NCI-H146 treated with DMSO at 0.1 percent for 48 hours (cell line): ENCODE data around the gene TBX3.

Experiments
- DNase-seq: peaks from one replicate; lab custom pipeline; 2025; ENCODE audit not compliant: unreplicated experiment; lab: John Stamatoyannopoulos, UW

The TBX3 gene

DNA sequence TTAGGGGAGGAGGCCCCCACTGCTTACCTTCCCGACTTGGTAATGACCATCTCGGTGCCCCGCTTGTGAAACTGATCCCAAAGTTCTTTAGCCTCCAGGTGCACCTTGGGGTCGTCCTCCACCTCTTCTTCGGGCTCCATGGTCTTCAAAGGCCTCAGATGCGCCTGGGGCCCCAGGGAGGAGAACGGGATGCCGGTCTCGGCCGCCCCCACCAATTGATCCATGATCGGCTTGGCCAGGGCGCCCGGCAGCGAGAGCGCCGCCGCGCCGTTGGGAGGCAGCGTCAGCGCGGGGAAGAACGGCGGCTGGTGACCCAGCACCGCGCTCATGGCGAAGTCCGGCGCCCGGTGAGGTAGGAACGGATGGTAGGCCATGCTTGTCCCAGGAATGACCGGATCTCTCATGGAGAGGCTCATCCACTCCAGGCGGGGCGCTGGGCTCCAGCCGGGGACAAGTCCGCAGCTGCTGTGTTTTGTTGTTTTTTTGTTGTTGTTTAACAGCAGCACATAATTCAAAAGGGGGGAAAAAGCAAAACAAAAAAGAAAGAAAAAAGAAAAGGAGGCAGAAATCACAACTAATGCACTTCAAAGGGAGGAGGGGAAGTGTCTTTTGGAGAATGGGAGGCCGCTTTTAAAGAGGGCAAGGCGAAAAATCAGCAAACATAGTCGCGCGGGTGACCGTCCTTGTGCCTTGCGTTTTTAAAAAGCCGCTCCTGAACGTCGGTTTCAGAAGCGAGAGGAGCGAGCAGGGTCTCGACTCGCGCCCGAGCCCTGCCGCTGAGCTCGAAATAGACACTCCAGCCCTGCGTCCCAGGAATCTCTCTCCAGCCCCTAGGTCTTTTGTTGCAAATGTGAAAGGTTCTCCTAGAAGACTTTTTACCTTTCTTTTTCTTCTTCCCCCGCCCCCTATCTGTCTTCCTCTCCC lies 928 bp downstream of the TBX3 start:
- no peak for DNase-seq

DNA sequence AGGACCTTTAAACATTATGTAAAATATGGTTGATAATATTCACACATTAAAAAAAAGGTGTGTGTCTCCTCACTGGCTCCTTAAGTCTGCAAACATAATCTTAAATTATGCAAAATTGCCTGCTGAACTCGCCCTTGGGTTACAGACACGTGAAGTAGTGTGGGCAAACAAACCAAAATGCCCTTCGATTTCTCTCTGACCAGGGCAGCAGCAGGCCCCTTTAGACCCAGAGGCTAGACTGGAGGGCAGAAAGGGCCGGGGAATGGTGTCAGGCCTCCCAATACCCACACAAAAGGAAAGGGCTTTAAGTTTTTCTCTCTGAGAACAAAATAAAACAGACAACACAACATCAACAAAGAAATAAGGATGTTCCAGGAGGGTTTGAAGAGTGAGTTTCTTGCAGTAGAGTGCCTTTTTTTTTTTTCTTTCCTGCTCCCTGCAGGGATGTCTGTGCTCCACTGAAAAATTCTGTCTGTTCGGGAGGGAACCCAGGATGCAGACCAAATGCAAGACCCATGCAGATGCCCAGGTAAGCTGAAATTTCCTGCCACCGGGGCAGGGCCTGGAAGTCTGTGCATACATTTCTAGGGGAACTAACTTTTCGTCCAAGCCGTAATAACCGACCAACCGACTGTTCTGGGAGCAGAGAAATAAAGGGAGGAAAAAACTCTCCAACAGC lies 1.7 kb downstream of the TBX3 start:
- DNase-seq = no peak

DNA sequence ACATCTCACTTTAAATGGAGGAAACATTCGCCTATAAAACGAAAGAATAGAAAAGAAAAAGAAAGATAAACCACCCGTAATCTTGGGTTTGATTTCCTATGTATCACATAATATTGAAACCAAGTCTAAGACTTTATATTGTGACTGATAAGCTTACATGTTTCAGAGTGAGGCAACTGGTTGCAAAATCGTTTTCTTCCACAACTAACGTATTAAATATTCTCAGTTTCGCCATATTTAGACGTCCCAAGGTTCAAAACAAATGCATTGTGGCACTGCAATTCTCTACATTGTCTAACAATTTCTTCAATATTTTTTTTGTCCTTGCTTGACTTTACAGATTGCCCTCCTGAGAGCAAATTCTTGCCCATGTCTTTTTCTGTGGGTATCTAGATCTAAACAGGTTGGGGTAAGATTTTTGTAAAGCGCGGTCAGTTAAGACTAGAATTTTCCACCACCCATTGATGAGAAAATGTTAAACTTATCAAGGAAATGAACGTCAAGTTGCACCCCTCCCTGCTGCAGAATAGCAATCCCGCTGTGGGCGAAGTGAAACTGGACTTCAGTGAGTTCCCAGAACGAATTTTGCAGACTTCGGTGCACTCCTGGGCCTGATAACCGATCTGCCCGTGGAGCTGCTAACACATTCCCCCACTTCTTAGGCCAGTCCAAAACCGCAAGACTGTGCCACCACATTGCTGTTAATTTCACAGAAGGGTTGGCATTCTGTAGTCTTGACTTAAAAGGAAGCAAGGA lies 2.7 kb downstream of the TBX3 start:
- no peak for DNase-seq

DNA sequence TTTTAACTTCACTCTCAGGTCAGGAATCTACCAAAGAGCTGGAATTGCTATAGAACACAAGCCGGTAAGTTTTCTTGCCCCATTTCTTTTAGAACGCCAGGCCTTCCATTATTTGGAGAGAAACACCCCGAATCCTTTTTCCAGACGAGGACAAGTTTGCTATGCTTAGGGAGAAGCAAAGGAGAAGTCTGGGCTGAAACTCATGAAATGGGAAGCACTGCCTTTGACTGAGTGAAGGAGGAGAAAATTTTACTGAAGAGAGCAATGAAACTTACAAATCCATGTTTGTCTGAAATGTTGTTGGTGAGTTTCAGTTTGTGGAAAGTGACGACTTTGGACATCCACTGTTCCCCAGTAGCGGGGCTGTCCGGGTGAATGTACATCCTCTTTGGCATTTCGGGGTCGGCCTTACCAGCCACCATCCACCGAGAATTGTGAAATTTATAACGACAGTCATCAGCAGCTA lies 3.3 kb downstream of the TBX3 start:
- DNase-seq = no peak

DNA sequence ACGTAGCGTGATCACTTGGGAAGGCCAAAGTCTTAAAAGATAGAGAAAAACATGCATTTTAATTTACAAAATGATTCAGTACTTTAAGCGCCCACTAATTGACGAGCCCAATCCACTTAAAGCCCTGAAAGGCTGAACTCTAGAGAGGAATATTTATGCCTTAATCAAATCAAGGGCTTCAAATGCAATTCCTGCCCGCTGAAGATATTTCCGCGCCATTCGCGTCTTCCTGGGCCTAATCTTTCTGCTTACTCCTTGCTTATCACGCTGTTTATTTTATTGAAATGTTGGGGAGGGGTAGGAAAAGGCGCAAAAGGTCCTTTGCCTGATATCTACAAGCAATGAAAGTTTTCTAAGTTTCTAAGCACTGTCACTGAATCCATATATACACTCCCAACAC lies 4.0 kb downstream of the TBX3 start:
- DNase-seq = no peak

DNA sequence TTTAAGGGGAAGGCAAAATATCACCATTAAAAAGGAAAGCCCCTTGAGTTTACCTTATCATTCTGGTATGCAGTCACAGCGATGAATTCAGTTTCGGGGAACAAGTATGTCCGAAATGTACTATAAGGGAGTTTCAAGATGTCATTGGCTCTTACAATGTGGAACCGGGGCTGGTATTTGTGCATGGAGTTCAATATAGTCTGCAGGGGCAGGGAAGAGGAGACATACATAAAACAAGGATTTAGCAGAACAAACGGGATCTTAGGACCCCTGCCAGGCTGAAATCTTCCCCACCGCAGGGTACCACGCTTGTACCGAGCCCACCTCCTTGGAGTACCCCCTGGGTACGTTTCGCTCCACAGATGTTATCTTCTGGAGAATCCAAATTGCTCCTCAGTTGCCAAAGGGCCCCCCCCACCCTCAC lies 4.5 kb downstream of the TBX3 start:
- no peak for DNase-seq

DNA sequence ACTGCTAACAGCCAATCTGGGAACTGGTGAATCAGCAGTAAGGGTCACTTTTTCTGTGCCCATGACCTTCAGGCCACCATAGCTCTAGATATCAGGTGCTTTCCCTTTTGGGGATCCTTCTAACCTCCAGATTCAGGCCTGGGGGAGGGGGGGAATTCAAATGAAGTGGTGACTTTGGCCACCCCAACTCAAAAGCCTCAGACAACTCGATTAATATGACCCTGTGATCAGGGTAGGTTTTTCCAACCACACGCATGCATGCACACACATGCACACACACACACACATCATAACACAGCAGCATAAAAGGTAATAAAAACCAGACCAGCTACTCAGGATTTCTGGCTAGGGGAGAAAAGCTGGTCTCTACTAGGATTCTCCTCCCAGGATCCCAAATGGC lies 5.3 kb downstream of the TBX3 start:
- no peak for DNase-seq

DNA sequence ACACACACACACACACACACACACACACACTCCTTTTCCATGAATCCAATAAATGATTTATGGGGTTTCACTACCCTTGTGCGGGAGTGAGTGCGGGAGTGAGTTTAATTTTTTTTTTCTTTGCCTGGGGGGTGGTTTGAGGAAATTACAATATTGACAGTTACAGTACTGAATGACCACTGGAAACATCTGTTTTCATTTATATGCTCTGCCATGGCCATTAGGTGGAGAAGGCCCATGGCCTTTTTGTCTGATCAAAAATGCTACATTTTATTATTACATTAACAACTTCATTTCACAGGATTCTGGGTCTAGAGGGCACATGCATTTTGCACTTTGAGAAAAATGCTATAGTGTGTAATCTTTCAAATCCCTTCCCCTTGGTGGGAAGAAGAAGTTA lies 5.9 kb downstream of the TBX3 start:
- no peak for DNase-seq

DNA sequence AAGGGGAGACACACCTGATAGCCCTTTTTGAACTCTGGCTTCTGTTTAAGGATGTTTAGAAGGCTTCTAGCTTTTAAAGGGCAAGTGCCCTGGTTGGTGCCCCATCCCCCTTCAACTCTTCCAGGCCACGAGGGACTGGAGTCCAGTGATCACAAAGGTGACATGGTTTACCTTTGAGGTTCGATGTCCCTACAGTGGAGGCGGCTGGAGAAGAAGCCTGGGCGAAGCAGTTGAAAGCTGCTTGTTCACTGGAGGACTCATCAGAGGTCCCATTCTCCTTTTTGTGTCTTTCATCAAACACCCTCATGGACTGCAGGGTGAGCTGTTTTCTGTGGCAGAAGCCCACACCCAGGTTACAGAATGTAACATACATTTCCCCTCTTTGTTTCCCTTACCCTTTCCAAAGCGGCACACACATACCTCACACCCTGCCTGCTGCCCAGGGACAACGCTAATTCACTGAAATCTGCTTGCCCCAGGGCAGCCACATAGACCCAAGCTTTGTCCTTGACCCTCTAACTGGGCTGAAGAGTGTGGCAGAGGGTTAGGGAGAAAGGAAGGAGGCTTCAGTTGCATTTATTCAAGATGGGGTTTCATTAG lies 7.7 kb downstream of the TBX3 start:
- no peak for DNase-seq

DNA sequence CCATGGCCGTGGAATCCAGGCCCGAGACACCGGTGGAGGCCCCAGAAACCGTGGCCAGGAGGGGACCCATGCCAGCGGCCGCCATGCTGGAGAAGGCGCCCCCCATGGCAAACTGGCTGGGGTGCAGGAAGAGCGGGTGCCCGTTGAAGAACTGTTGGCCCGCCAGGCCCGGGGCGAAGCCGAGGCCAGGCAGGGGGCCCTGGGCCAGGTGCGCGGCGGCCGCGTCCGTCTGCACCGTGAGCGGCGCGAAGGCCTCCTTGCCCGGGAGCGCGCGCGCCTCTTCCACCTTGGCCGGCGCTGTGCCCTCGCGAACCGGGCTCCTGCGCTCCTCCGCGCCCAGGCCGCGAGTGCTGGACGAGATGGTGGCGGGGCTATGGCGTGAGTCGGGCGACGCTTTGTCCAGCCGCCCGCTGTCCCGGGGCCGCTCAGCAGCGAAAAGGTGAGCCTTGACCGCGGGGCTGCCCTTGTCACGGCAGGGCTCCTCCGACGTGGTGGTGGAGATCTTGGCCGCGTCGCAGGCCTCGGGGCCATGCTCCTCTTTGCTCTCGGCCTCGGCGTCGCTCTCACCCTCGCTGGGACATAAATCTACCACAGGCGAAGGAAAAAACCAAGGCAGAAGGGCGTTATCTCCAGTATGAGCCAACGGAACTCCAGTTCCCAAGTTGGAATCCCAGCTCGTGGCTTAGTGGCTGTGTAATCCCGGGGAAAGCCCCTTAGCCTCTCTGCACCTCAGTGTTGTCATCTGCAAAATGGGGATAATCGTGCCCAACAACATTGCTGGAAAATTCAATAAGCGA lies 9.5 kb downstream of the TBX3 start:
- DNase-seq = no peak

DNA sequence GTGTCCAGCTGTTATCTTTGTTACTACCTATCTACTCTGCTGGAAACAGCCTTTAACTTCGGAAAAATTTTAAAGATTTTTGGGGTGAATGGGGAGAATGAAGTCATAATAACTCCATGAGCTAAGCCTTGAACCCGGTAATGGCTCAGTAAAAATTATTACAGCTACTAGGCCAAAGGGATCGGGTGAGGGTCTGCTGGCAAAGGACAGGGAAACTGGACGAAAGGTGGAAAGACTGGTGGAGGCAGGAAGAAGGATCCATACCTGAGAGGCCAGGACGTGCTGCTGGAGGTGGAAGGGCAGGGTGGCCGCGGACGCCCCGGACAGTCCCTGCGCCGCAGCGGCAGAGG lies 10.1 kb downstream of the TBX3 start:
- DNase-seq = no peak

DNA sequence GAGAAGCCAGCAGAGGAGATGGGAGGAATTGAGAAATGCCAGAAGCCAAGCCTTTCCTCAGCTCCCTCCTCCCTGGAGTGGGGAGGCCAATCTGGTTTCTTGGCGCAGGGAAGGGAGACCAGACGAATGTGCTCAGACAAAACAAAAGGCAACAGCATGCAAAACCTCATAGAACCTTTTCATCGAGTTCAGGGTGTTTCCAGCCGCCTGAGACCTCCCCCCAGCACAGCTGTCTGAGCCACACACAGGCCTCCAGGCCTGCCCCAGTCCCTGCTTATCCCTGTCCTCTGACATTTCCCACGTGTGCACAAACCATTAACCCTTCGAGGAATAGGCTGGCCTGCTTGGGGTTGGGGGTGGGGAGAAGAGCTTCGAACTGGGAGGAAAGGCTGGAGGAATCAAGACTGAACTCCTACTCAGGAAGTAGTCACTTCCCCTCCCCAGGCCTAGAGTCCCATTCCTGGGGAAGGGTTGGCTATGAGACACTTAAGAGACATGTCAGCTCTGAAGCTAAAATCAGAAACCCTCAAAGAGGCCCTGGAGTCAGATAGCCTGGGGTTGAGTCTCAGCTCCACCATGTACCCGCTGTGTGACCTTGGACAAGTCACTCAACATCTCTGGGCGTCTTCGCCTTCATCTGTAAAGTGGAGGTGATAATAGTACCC lies 10.7 kb downstream of the TBX3 start:
- DNase-seq = no peak

DNA sequence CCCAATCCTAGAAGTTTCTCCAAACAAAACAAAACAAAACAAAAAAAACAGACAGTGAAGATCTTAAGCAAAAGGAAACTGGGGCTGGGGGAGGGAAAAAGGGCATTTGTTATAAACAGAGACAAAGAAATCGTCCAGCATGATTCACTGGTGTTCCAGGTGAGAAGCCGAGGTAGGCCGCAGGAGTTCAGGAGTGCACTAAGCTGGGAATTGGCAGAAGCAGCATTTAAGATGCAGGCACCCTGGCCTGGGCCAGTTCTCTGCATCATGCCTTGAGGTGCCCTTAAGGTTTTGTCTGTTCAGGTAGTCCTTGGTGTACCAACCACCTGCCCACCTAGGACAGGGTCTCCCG lies 11.2 kb downstream of the TBX3 start:
- DNase-seq = no peak

DNA sequence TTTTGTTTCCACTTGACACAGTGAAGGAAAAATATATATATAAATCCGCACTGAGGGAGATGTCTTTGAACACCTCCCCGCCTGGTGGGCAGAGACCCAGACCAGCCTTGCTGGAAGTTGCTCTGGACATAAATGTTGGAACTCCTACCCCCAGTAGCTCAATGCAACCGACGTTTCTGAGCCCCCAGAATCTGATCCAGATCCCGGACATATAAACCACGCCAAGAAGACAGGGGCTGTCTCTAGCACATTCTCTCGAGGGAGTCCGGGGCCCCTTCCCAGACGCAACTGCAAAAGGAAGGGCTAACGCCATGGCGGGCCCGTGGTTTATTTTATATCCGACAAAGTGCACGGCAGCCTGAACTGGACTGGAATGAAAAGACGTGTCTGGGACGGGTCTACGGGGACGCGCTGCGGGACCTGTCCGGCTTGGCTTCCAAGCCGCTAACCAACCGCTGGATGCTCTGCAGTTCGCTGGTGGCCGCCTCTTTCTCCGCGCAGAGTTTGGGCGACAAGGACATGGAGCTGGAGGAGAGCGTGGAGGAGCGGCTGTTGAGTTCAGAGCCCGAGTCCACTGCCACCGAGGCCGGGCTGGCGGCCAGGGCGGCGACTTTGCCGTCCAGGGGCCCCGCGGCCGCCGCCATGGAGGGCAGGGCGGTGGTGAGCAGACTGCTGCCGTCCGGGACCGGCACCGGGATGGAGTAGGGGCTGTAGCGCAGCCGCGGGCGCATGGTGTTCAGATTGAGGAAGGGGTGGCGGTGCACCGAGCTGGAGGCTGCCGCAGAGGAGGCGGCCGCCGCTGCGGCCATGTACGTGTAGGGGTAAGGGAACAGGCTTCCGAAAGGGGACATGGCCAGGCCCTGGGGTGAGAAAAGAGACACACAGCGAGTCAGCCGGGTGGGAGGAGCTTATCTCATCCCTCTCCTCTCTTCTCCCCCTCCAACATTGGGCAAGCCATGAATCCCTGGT lies 12.2 kb downstream of the TBX3 start:
- DNase-seq = no peak

DNA sequence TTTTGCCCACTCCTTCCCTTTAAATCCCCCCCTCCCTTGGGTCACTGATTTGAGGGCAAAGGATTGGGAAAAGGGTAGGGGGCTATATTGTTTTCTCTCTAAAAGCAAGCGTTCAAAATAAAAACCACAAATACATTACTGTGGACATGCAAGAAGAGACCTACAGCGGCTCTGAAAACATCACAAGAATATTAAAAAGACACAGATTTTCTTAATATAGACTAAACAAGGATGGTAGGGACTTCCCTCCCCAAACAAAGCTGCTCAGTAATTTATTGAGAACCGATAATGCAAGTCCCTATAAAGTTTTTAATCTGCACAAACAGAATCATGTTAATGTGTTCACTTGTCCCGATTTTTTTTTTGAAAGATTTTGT lies 12.9 kb downstream of the TBX3 start:
- no peak for DNase-seq

DNA sequence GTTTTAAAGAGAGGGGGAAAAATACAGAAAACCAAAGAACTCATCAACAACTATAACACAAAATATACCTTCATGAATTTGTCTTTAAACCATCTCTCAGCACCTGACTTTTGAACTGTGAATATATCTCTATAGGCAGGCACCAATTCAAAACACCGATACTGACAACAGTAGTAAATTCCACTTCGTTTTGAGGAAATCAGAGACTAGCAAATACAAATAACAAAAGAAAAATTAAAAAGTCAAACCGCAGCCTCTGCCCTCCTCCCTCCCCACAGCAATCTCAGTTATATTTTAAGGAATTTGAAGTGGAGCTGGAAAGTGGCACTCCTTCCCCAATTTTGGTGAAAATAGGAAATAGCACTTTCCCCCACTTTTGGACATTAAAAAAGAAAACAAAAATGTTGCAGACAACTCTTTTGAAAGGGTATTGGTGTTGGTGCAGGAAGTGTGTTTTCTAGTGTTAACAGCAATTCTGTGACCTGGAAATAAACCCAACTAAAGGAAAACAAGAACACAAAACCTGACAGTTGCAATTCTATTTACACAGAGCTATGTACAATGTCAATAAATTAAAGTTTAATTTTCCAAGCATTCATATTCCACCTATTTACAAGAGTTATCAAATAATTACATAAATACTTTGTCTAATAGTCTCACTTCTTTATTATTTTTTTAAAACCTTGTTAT lies 13.5 kb downstream of the TBX3 start:
- DNase-seq = no peak

DNA sequence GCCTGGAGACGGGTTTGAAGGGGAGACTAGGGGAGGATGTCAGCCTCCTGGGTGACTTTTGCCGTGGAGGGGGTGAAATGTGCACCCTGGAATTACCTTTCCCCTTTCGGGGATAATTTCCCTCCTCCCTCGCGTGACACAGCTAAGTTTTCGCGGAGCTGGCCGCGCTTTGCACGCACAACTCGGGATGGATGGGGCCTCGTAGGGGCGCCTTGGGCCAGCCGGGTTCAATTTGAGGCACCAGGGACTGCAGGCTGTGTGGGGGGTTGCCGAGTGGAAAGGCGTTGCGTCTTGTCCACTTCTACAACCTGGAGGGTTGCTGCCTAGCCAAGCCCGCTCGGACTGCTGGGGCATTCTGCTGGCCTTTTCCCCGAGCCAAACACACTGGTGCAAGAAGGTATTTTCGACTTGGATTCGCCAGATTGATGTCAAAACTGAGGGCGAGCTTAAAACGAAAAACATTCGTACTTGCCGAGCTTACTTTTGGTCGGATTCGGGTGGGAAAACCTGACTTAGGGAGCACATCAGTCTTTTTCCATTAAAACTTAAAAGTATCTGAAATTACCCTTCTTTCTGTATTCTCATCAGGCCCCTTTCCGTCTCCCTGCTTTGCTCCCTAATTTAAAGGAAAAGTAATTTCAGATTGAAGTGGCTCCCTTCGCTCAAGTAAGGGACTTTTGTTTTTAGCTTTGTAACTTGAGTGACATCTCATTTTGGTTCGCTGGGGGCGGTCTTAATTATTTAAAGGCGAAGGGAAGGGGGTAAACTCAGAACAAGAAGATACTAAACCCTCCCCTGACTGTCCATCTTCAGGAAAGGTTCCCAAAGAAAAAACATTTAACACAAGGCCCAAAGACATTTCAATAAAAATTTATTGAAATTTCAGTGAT lies 14.3 kb downstream of the TBX3 start:
- DNase-seq = no peak
